ENCODE results near the gene CHPF.

- TF ChIP-seq TAF1 (IDR thresholded peaks at IDR 0.05; ENCODE audit: borderline replicate concordance, insufficient read depth, low read length) (no peak), POLR2AphosphoS5 (IDR thresholded peaks at IDR 0.05; ENCODE audit: low read depth, low read length) (no peak; the same call in 1 of the 2 replicates)
Observed at GRCh38 chr2:219552382-219553167, 9.0 kb upstream of the CHPF start.

All from PFSK-1 (cell line).